CD4-positive, alpha-beta T cell (primary cell): Measurements from ENCODE around the gene DSN1. TPM values are rescaled to one million over a fixed set of nuclear protein-coding genes. Genes with fewer than 3 reads are reported as not detected.

ENCODE experiments used
- ATAC-seq: fragments of 200-7000 bp; cut with Tn5 transposase; one replicate; pipeline ENCODE4 v1.10.0; 2022; ENCODE audit warnings: mild to moderate bottlenecking; ENCODE audit not compliant: poor library complexity
- CTCF ChIA-PET: fragments of 350-600 bp; sonication (Branson Sonifier 250); formaldehyde crosslinking; loops from one replicate; lab custom pipeline; 2021; ENCODE audit warnings: antibody characterized with exemption, inconsistent platforms; lab: Charles Lee
- POLR2A ChIA-PET: fragments of 350-600 bp; sonication (Branson Sonifier 250); formaldehyde crosslinking; loops from one replicate; lab custom pipeline; 2021; ENCODE audit warnings: antibody characterized with exemption, inconsistent platforms; lab: Charles Lee
- DNase-seq, 14 experiments: peaks; one replicate each; pipeline ENCODE4 v3.0.0-alpha.2; 2013 to 2020; ENCODE audit warnings: mixed read lengths in 2 of 14
- H3K27ac ChIP-seq, 2 donors: one replicate each; pipeline versions ENCODE4 v1.5.1 to v1.7.0; 2013; ENCODE audit warnings: low read length in 2 of 2, low read depth in 1 of 2, mild to moderate bottlenecking in 1 of 2
- H3K27me3 ChIP-seq, 2 experiments: 1 replicate in 1 of 2; 2 replicates in 1 of 2; pipeline versions ENCODE4 v1.6.1 to v1.7.0; 2013; ENCODE audit warnings: low read length in 2 of 2, control low read depth in 1 of 2, mild to moderate bottlenecking in 1 of 2, moderate library complexity in 1 of 2; ENCODE audit not compliant: insufficient read depth in 2 of 2, control insufficient read depth in 1 of 2
- H3K36me3 ChIP-seq: one replicate; pipeline ENCODE4 v1.6.1; 2013; ENCODE audit warnings: low read length, control low read depth; ENCODE audit not compliant: insufficient read depth
- H3K4me1 ChIP-seq: one replicate; pipeline ENCODE4 v1.6.1; 2013; ENCODE audit warnings: low read length, control low read depth; ENCODE audit not compliant: insufficient read depth
- H3K4me3 ChIP-seq: one replicate; pipeline ENCODE4 v1.5.1; 2013; ENCODE audit warnings: mild to moderate bottlenecking, low read length, moderate library complexity
- H3K9me3 ChIP-seq, 2 experiments: 1 replicate in 1 of 2; 2 replicates in 1 of 2; pipeline versions ENCODE4 v1.6.1 to v1.7.0; 2013; ENCODE audit warnings: low read length in 2 of 2, mild to moderate bottlenecking in 2 of 2, control low read depth in 1 of 2, moderate library complexity in 1 of 2; ENCODE audit not compliant: control insufficient read depth in 1 of 2, insufficient read depth in 1 of 2
- H3K27ac Mint-ChIP-seq: one replicate; pipeline ENCODE4 v1.8.0; 2020; ENCODE audit warnings: mixed read lengths
- H3K27me3 Mint-ChIP-seq: one replicate; pipeline ENCODE4 v1.8.0; 2021; ENCODE audit warnings: mixed read lengths
- H3K36me3 Mint-ChIP-seq: one replicate; pipeline ENCODE4 v1.8.0; 2021; ENCODE audit warnings: low read depth, mixed read lengths
- H3K4me1 Mint-ChIP-seq: one replicate; pipeline ENCODE4 v1.8.0; 2021; ENCODE audit warnings: low read depth, mixed read lengths
- H3K4me3 Mint-ChIP-seq: one replicate; pipeline ENCODE4 v1.8.0; 2020; ENCODE audit warnings: mild to moderate bottlenecking, mixed read lengths
- H3K9me3 Mint-ChIP-seq: one replicate; pipeline ENCODE4 v1.8.0; 2020; ENCODE audit warnings: mixed read lengths
- intact Hi-C, 2 experiments: fragments of 100-400 bp; cut with DNase I in 1 of 2; cut with micrococcal nuclease in 1 of 2; formaldehyde crosslinking; loops; one replicate each; pipeline versions ENCODE4 v1.15.1 to v1.9.0; 2023 to 2025; cut with DNase I, micrococcal nuclease
- polyA plus RNA-seq, 2 donors: library from polyadenylated mRNA; unstranded; fragments of 120-200 nt; gene quantifications; one replicate each; pipeline ENCODE4 v1.2.1, GENCODE V29; 2013
- total RNA-seq, 174 experiments: library from RNA in 2 of 174; stranded (reverse) in 2 of 174; gene quantifications; one replicate each; pipeline ENCODE4 v1.2.3 and lab custom pipeline; 2021 to 2026
- TF ChIP-seq, protein P1 (sequence below): fragments of 200-600 bp; IDR thresholded peaks from one replicate; pipeline ENCODE4 v1.8.0; 2022; ENCODE audit warnings: antibody characterized with exemption, mild to moderate bottlenecking

The DSN1 gene, protein sequence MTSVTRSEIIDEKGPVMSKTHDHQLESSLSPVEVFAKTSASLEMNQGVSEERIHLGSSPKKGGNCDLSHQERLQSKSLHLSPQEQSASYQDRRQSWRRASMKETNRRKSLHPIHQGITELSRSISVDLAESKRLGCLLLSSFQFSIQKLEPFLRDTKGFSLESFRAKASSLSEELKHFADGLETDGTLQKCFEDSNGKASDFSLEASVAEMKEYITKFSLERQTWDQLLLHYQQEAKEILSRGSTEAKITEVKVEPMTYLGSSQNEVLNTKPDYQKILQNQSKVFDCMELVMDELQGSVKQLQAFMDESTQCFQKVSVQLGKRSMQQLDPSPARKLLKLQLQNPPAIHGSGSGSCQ
- total RNA-seq = 10 to 100 TPM; 10.5 to 14.3 TPM
- polyA plus RNA-seq (2013, experiment 1 of 2) = 7.3 TPM
- polyA plus RNA-seq (2013, experiment 2 of 2) = 7.6 TPM
- total RNA-seq (lab: John Stamatoyannopoulos, UW) = 1.1 to 51.3 (median 17.8) reads per million in 172 experiments

DNA sequence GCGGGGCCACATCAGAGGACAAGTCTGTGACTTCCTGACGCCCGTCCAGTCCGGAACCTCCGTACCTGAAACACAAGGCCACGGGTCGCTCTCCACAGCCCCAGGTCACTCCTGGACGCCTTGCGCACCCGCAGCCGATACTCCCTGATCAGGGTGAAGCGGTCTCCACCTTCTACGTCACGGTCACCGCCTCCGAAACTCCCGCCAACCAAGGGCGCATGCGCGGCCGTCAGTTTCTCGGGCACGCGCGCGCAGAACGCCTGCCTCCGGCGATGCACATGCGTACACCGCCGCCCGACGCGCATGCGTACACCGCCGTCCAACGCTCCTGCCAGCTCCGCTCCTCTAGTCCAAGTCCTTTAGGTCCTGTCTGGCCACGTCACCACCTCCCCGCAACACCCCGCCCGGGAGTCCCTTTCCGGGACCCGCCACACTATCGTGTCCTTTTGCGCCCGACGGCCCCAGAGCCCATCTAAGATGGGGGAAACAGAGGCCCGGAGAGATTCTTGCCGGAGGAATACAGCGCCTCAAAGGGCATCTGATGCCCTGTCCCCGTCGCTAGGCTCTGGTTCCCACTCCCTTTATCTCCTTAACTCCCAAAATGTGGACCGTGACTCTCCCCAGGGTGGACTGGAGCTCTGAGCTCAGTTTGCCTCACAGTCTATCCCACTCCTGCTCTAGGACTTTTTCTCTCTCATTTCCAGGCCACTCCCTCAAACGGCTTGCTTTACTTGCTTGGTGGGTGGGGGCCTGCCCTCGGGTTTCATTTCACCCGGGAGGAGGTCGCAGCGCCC, at the start of gene DSN1:
Gene DSN1, minus strand, starts transcription at position 167 of the 794 bp plus-strand sequence. CDS start 2,305 bp downstream, outside the sequence.
- Histone ChIP-seq H3K4me3 (peak within 1 kb of the TSS; percentile 86), H3K4me1 (peaks cover 21% of the 10 kb centered on the region), H3K9me3 (no peaks in the 10 kb centered on the region), H3K27me3 (no peaks in the 10 kb centered on the region), H3K27ac (peak within 1 kb of the TSS; percentile 83 to 91), H3K36me3 (no peaks in the 10 kb centered on the region)
- Mint-ChIP-seq H3K4me3 (peak within 1 kb of the TSS; percentile 97), H3K27me3 (no peaks in the 10 kb centered on the region), H3K36me3 (peaks cover 18% of the 10 kb centered on the region), H3K9me3 (no peaks in the 10 kb centered on the region), H3K4me1 (peaks cover 21% of the 10 kb centered on the region), H3K27ac (peak within 1 kb of the TSS; percentile 94)
- POLR2A ChIA-PET = interaction anchor here (0.7 to 2.5 kb wide), 11 partner anchors 15 to 820 kb away, joined by 3 to 16 read pairs (median 4); partner anchors contain the start of genes NDRG3, RAB5IF, SCAND1 and SLA2
- ATAC-seq (peak; percentile 78), DNase-seq (peak; percentile 95 to 99 (median 98))
- intact Hi-C loops = loop anchor here (1.0 to 5.0 kb wide), 7 partner anchors 26 to 323 kb away; partner anchors contain the start of genes RAB5IF (in 2 of the 2) and NDRG3 (in 1 of the 2)
- CTCF ChIA-PET = interaction anchor here (0.6 to 1.4 kb wide), 13 partner anchors 10 to 202 kb away, joined by 3 to 7 read pairs (median 3); partner anchors contain the start of genes NDRG3 and RAB5IF
- TF ChIP-seq, protein P1, sequence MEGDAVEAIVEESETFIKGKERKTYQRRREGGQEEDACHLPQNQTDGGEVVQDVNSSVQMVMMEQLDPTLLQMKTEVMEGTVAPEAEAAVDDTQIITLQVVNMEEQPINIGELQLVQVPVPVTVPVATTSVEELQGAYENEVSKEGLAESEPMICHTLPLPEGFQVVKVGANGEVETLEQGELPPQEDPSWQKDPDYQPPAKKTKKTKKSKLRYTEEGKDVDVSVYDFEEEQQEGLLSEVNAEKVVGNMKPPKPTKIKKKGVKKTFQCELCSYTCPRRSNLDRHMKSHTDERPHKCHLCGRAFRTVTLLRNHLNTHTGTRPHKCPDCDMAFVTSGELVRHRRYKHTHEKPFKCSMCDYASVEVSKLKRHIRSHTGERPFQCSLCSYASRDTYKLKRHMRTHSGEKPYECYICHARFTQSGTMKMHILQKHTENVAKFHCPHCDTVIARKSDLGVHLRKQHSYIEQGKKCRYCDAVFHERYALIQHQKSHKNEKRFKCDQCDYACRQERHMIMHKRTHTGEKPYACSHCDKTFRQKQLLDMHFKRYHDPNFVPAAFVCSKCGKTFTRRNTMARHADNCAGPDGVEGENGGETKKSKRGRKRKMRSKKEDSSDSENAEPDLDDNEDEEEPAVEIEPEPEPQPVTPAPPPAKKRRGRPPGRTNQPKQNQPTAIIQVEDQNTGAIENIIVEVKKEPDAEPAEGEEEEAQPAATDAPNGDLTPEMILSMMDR = no peak

DNA sequence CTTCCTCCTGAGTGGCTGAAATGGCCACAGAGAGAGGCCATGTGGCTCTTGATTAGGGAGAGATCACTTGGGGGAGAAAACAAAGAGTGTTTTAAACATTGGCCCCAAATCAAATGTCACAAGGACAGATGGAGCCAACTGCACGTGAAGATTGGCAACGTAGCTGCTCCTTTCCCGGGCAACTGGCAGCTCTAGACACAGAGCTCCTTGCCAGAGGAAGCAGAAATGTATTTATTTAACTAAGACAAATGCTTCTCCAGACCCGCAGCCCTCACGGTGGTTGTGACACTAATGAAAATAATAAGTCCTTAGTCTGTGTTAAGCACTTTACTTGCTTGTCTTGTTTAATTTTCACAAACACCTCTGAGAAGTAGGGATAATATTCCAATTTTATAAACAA, 49.6 kb upstream of the DSN1 start:
- CTCF ChIA-PET = no interaction called here

DNA sequence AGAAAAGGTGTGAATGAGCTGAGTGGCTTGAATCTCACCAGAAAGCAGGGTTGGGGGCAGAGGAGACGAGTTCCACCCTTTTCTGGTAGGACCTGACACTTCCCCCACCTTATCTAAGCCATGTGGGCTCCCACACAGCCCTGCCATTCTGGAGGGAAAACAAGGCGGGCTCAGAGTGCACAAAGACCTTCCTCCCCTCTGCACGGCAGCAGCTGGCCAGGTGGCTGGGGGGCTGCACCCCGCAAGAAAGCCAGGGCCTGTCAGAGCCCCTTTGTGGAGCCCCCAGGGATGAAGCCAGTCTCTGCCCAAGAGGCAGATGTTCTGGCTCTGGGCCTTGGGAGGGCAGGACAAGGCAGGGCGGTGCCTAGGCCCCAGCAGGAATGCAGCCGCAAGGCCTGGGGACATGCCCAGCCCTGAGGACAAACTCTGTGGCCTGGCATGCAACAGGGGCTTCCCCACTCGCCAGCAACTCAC, 48.4 kb upstream of the DSN1 start:
- no peaks in the 10 kb centered on the region for H3K9me3 Mint-ChIP-seq

More for the DNA sequence above, 49.6 kb upstream of the DSN1 start:
- Mint-ChIP-seq H3K4me1 (no peaks in the 10 kb centered on the region), H3K27me3 (no peaks in the 10 kb centered on the region), H3K4me3 (no peak overlapping the region), H3K9me3 (no peaks in the 10 kb centered on the region), H3K27ac (no peak overlapping the region), H3K36me3 (no peaks in the 10 kb centered on the region)
- H3K4me1 ChIP-seq = no peaks in the 10 kb centered on the region
- ATAC-seq (no peak), DNase-seq (no peak)
- H3K4me3 ChIP-seq = no peak overlapping the region
- intact Hi-C loops = no loop called here
- no peak overlapping the region for H3K27ac ChIP-seq
- TF ChIP-seq, protein P1 = no peak
- H3K36me3 ChIP-seq = no peaks in the 10 kb centered on the region
- no peaks in the 10 kb centered on the region for H3K9me3 ChIP-seq
- POLR2A ChIA-PET = no interaction called here
- H3K27me3 ChIP-seq = no peaks in the 10 kb centered on the region

More for the DNA sequence above, 48.4 kb upstream of the DSN1 start:
- no peak overlapping the region for H3K27ac Mint-ChIP-seq
- H3K4me1 Mint-ChIP-seq = no peaks in the 10 kb centered on the region
- ATAC-seq (no peak), DNase-seq (no peak)
- ChIA-PET POLR2A (no interaction called here), CTCF (no interaction called here)
- no peaks in the 10 kb centered on the region for H3K27me3 Mint-ChIP-seq
- H3K27ac ChIP-seq = no peak overlapping the region
- intact Hi-C loops = no loop called here
- H3K36me3 Mint-ChIP-seq = no peaks in the 10 kb centered on the region
- H3K4me1 ChIP-seq = no peaks in the 10 kb centered on the region
- TF ChIP-seq, protein P1 = no peak
- H3K36me3 ChIP-seq = no peaks in the 10 kb centered on the region
- H3K4me3 Mint-ChIP-seq = no peak overlapping the region
- no peak overlapping the region for H3K4me3 ChIP-seq
- no peaks in the 10 kb centered on the region for H3K9me3 ChIP-seq
- H3K27me3 ChIP-seq = no peaks in the 10 kb centered on the region
